ENCODE results near the gene CLDN12.

CLDN12 gene

DNA sequence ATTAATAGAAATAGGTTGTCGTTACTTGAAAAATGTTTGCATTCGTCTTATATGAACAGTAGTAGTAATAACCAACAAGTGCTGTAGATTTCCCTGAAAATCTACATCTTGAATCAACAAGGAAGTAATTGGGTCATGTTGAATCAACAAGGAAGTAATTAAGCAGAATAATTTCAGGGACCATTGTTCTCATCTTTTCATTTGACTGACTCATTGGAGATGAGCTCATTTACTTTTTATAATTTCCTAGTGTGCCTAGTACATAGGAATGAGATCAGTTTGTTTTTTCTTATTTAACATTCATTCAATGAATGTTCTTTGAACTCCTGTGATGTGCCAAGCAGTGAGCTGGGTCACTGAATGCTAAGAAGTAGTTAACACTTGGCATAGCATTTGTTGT lies 8.2 kb downstream of the CLDN12 start:
- no peak for DNase-seq (ENCODE audit: extremely low read depth, low read depth)
- TF ChIP-seq, protein P1, sequence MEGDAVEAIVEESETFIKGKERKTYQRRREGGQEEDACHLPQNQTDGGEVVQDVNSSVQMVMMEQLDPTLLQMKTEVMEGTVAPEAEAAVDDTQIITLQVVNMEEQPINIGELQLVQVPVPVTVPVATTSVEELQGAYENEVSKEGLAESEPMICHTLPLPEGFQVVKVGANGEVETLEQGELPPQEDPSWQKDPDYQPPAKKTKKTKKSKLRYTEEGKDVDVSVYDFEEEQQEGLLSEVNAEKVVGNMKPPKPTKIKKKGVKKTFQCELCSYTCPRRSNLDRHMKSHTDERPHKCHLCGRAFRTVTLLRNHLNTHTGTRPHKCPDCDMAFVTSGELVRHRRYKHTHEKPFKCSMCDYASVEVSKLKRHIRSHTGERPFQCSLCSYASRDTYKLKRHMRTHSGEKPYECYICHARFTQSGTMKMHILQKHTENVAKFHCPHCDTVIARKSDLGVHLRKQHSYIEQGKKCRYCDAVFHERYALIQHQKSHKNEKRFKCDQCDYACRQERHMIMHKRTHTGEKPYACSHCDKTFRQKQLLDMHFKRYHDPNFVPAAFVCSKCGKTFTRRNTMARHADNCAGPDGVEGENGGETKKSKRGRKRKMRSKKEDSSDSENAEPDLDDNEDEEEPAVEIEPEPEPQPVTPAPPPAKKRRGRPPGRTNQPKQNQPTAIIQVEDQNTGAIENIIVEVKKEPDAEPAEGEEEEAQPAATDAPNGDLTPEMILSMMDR (IDR thresholded peaks at IDR 0.05; ENCODE audit: low read depth, low read length): no peak

DNA sequence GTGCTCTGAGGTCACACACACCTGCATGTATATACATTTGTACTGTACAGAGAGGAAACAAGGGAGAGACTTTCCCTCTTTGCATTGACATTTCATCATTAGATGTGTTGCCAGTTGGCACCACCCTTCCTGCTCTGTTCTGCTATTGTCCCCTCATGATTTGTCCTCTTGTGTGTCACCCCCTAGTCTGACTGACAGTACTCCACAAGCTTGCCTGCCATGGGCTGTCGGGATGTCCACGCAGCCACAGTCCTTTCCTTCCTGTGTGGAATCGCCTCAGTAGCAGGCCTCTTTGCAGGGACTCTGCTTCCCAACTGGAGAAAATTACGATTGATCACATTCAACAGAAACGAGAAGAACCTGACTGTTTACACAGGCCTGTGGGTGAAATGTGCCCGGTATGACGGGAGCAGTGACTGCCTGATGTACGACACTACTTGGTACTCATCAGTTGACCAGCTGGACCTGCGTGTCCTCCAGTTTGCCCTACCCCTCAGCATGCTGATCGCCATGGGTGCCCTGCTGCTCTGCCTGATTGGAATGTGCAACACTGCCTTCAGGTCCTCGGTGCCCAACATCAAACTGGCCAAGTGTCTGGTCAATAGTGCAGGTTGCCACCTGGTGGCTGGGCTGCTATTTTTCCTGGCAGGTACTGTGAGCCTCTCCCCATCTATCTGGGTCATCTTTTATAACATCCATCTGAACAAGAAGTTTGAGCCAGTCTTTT lies 9.4 kb downstream of the CLDN12 start:
- TF ChIP-seq, protein P1 (IDR thresholded peaks at IDR 0.05; ENCODE audit: low read depth, low read length): no peak
- DNase-seq (ENCODE audit: extremely low read depth, low read depth): no peak

DNA sequence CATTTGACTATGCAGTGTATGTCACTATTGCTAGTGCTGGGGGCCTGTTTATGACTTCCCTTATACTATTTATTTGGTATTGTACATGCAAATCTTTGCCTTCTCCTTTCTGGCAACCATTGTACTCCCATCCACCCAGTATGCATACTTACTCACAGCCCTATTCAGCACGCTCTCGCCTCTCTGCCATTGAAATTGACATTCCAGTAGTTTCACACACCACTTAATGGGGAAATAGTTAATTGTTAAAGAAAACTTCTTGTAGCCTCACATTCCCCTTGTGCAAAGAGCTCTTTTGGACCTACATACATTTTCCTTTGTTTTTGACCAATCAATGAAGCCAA lies 9.9 kb downstream of the CLDN12 start:
- no peak for DNase-seq (ENCODE audit: extremely low read depth, low read depth)
- TF ChIP-seq, protein P1 (IDR thresholded peaks at IDR 0.05; ENCODE audit: low read depth, low read length): no peak

DNA sequence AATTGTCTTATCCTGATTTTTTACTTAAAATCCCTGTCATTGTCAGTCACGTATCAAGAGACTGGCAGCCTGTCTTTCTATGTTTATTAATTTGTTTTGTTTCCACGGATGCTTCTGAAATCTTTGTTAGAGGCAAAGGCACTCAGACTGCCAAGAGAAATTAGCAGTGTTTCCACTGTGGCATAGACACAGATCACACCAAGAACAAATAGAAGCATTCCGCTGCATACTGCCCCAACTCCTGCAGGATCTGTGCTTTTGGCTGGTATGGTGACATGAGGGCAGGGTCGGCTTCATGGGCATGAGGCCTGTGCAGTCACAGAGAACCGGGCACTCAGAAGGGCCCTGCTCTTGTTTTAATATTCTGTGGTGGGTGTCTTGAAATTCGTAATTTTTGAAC lies 18.4 kb downstream of the CLDN12 start:
- DNase-seq (ENCODE audit: extremely low read depth, low read depth): no peak
- TF ChIP-seq, protein P1 (IDR thresholded peaks at IDR 0.05; ENCODE audit: low read depth, low read length): no peak

DNA sequence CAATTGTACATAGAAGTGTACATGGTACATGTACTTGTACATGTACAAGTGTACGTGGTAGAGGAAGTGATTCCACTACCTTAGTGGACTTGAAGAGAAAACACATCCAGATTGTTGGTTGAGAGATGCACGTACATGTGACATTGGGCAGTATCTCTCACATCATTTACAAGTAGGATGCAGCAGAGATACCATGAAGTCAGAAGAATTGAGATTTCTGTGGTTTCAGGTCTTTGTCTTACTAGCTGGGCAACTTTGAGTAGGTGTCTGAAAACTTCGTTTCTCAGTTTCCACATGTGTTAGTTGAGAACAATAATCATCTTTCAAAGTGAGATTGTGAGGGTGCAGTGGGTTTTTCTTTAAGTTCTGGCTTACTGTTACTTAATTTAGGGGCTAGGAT lies 21.5 kb downstream of the CLDN12 start:
- TF ChIP-seq, protein P1 (IDR thresholded peaks at IDR 0.05; ENCODE audit: low read depth, low read length): no peak
- DNase-seq (ENCODE audit: extremely low read depth, low read depth): no peak

DNA sequence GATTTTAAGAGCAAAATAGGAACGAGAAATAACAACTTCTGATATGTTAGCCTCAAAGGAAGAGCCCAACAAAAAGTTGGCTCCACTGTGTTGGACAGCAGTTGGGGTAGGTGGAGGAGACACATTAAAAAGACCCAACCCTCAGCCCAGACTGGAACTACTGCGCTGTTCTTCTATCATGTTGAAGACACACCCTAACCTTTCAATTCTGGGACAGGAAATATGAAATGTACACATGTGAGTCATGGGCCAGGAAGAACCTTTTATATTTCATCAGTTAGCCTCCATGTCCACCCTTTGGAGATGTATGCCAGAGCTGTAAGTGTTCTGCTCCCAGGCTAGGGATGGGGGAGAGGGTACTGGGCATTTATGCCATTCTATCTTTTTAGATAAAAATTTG lies 22.1 kb downstream of the CLDN12 start:
- TF ChIP-seq, protein P1 (IDR thresholded peaks at IDR 0.05; ENCODE audit: low read depth, low read length): no peak
- DNase-seq (ENCODE audit: extremely low read depth, low read depth): no peak

DNA sequence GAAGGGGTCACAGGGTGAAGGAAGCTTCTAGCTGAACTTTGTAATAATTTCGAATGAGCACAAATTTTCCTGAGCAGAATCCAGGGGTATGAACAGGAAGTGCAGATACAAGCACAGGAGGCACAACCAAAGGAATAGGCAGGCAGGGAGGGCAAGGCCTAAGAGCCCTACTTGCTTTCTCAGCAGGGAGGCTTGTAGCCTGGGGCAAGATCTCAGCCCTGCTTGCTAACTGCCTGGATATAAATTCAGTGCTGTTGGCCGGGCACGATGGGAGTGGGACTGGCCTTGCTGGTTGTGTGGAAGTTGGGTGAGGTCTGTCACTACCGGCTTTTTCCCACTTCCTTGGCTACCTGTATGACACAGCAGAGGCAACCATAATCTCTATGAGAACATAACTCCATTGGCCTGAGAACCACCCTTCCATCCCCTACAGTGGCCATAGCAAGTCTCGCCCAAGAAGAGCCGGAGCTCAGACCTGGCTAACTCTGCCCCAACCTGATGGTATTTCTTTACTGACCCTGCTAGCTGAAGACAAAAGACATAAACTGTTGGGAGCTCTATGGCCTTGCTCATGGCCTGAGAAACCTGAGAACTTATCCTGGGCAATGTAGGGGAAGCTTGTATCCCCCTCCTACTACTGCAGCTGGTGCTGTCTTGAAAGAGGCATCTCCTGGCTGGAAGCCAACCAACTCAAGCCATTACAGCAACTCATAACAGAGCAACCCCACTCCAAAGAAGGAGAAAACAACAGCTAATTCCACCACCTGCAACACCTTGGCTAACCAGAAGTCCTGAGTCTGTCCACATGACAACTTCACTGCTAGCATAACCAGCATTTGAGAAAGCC lies 27.6 kb downstream of the CLDN12 start:
- TF ChIP-seq, protein P1 (IDR thresholded peaks at IDR 0.05; ENCODE audit: low read depth, low read length): no peak
- no peak for DNase-seq (ENCODE audit: extremely low read depth, low read depth)

Data from AG09319 (cell line).